Endothelial cell of umbilical vein (primary cell): ENCODE measurements around the gene CD63. TPM values are rescaled to one million over a fixed set of nuclear protein-coding genes. Genes with fewer than 3 reads are reported as not detected.
A peak's percentile ranks its signal among the peaks of the same experiment; 100 is the strongest.

ENCODE experiments used
- BruUV-seq: library from RNA; stranded (reverse); fragments of 400-500 nt; replicated peaks from 2 replicates; lab custom pipeline; 2021; lab: Mats Ljungman, UMichigan
- CTCF ChIA-PET: fragments of 300-600, 350-600 bp; sonication (Branson Sonifier 250); formaldehyde crosslinking; loops from one replicate; lab custom pipeline; 2021; ENCODE audit warnings: antibody characterized with exemption, inconsistent platforms; lab: Charles Lee
- POLR2A ChIA-PET: fragments of 300-600, 350-600 bp; sonication (Branson Sonifier 250); formaldehyde crosslinking; loops from one replicate; lab custom pipeline; 2021; ENCODE audit warnings: antibody characterized with exemption, inconsistent platforms; lab: Charles Lee
- DNase-seq: peaks from one replicate; pipeline ENCODE4 v3.0.0-alpha.2; 2011; ENCODE audit warnings: low read depth, low spot score
- FAIRE-seq: peaks from 2 replicates; lab custom pipeline; 2011; peaks lifted over from hg19 to GRCh38; lab: Jason Lieb, UNC
- H2AFZ ChIP-seq: 2 replicates; pipeline ENCODE4 v1.6.0; 2012; ENCODE audit warnings: low read depth, low read length, control low read depth, inconsistent platforms
- H3K27ac ChIP-seq: 2 replicates; pipeline ENCODE4 v1.5.1; 2011; ENCODE audit warnings: low read depth, mild to moderate bottlenecking, control low read depth, low read length, moderate library complexity; ENCODE audit not compliant: insufficient read depth
- H3K27me3 ChIP-seq, 2 experiments: 2 replicates each; pipeline versions ENCODE4 v1.6.0 to v1.6.1; 2011; ENCODE audit warnings: low read length in 2 of 2, mixed read lengths in 1 of 2; ENCODE audit not compliant: control insufficient read depth in 2 of 2, insufficient read depth in 2 of 2
- H3K36me3 ChIP-seq, 2 experiments: 2 replicates in 1 of 2; 3 replicates in 1 of 2; pipeline ENCODE4 v1.5.1; 2011; ENCODE audit warnings: low read length in 2 of 2, mild to moderate bottlenecking in 1 of 2, moderate library complexity in 1 of 2; ENCODE audit not compliant: control insufficient read depth in 2 of 2, insufficient read depth in 2 of 2; ENCODE audit errors: extremely low read depth in 1 of 2
- H3K4me1 ChIP-seq: 3 replicates; pipeline ENCODE4 v1.5.1; 2011; ENCODE audit warnings: mild to moderate bottlenecking, low read length; ENCODE audit not compliant: control insufficient read depth, insufficient read depth; ENCODE audit errors: extremely low read depth
- H3K4me2 ChIP-seq: 2 replicates; pipeline ENCODE4 v1.6.1; 2011; ENCODE audit warnings: low read length, control low read depth, mixed read lengths; ENCODE audit not compliant: insufficient read depth
- H3K4me3 ChIP-seq, 3 experiments: fragments of 200-600 bp in 1 of 3; sonication (generic), shearing (Covaris generic) in 1 of 3; replicated peaks in 1 of 3; 2 replicates each; pipeline ENCODE4 v1.5.1; 2011 to 2016; ENCODE audit warnings: control low read depth in 3 of 3, low read length in 3 of 3, mild to moderate bottlenecking in 2 of 3, inconsistent platforms in 1 of 3, low read depth in 1 of 3, moderate library complexity in 1 of 3; ENCODE audit not compliant: insufficient read depth in 1 of 3
- H3K79me2 ChIP-seq: 2 replicates; pipeline ENCODE4 v1.6.0; 2012; ENCODE audit warnings: low read length, inconsistent platforms; ENCODE audit not compliant: control insufficient read depth, insufficient read depth
- H3K9ac ChIP-seq: replicated peaks from 2 replicates; pipeline ENCODE3; 2011; ENCODE audit warnings: low read length, control low read depth; ENCODE audit not compliant: insufficient read depth; ENCODE audit errors: extremely low read depth
- H3K9me1 ChIP-seq: replicated peaks from 3 replicates; pipeline ENCODE4 v1.6.0; 2011; ENCODE audit warnings: mild to moderate bottlenecking, low read length; ENCODE audit not compliant: control insufficient read depth, insufficient read depth; ENCODE audit errors: extremely low read depth
- H3K9me3 ChIP-seq: replicated peaks from 2 replicates; pipeline ENCODE4 v1.5.1; 2012; ENCODE audit warnings: low read length, inconsistent platforms; ENCODE audit not compliant: control insufficient read depth, insufficient read depth
- H4K20me1 ChIP-seq: replicated peaks from 2 replicates; pipeline ENCODE3; 2011; ENCODE audit warnings: mild to moderate bottlenecking, low read length; ENCODE audit not compliant: control insufficient read depth, insufficient read depth; ENCODE audit errors: extremely low read depth
- CTCF ChIP-seq, 2 donors: IDR thresholded peaks; 1 replicate in 1 of 2; 2 replicates in 1 of 2; pipeline ENCODE4 v1.5.1; 2011; ENCODE audit warnings: low read length in 2 of 2, mild to moderate bottlenecking in 2 of 2, moderate library complexity in 2 of 2, control low read depth in 1 of 2, inconsistent platforms in 1 of 2, low read depth in 1 of 2; ENCODE audit not compliant: insufficient read depth in 1 of 2; ENCODE audit errors: extremely low read depth in 1 of 2
- EZH2 ChIP-seq: IDR thresholded peaks from 2 replicates; pipeline ENCODE4 v1.6.1; 2012; ENCODE audit warnings: borderline replicate concordance, low read depth, mild to moderate bottlenecking, moderate library complexity, low read length, inconsistent platforms; ENCODE audit not compliant: severe bottlenecking
- FOS ChIP-seq: IDR thresholded peaks from 2 replicates; pipeline ENCODE4 v1.6.1; 2011; ENCODE audit warnings: mild to moderate bottlenecking, low read length, moderate library complexity, borderline replicate concordance; ENCODE audit not compliant: insufficient read depth
- GATA2 ChIP-seq: IDR thresholded peaks from 2 replicates; pipeline ENCODE4 v1.7.0; 2011; ENCODE audit warnings: low read depth, mild to moderate bottlenecking, moderate library complexity, mixed read lengths, low read length; ENCODE audit not compliant: insufficient read length, insufficient read depth
- JUN ChIP-seq: IDR thresholded peaks from 2 replicates; pipeline ENCODE4 v1.6.1; 2011; ENCODE audit warnings: borderline replicate concordance, low read depth; ENCODE audit not compliant: insufficient read length, insufficient read depth
- MAX ChIP-seq: IDR thresholded peaks from 2 replicates; pipeline ENCODE4 v1.6.1; 2011; ENCODE audit not compliant: insufficient read depth, insufficient read length
- MYC ChIP-seq: IDR thresholded peaks from one replicate; pipeline ENCODE4 v1.6.1; 2011; ENCODE audit warnings: mild to moderate bottlenecking, low read depth, low read length
- POLR2A ChIP-seq: IDR thresholded peaks from 2 replicates; pipeline ENCODE4 v1.6.1; 2012; ENCODE audit warnings: low read depth, mild to moderate bottlenecking, control low read depth, low read length
- POLR2AphosphoS5 ChIP-seq: IDR thresholded peaks from 2 replicates; pipeline ENCODE4 v1.6.1; 2012; ENCODE audit warnings: low read depth, mild to moderate bottlenecking, control low read depth, low read length, moderate library complexity; ENCODE audit not compliant: insufficient read depth
- dilution Hi-C: fragments of 300-500 bp; cut with MboI; formaldehyde crosslinking; loops from one replicate; pipeline ENCODE4 v1.15.0; 2019; ENCODE audit warnings: low sequenced_read_pairs; ENCODE audit not compliant: extremely low pct_ligation_motif_present
- intact Hi-C: fragments of 100-400 bp; cut with micrococcal nuclease; formaldehyde crosslinking; loops from one replicate; pipeline ENCODE4 v1.10.0; 2022
- polyA plus RNA-seq, 4 experiments: library from polyadenylated mRNA; depleted of rRNA in 3 of 4; stranded (reverse) in 3 of 4; unstranded in 1 of 4; fragments of >200 nt; gene quantifications; 2 replicates each; pipeline versions ENCODE4 v1.2.1 to v1.2.3, GENCODE V29; 2011 to 2012; ENCODE audit warnings: missing spikeins in 1 of 4
- total RNA-seq: library from RNA; stranded (reverse); gene quantifications from 2 replicates; pipeline ENCODE4 v1.2.3, GENCODE V29; 2021

The CD63 gene
- total and polyA plus RNA-seq, 2 donors (not counting 3 experiments of a cell fraction or from before 2014, with no cell fraction given): 1,054 to 1,429 TPM

GRCh38 chr12:55728186-55728938, 447 bp downstream of the CD63 start:
- TF ChIP-seq POLR2A: no peak
- no peak for TF ChIP-seq FOS
- TF ChIP-seq POLR2AphosphoS5: no peak
- TF ChIP-seq MAX: no peak
- TF ChIP-seq GATA2: no peak
- CTCF ChIA-PET: interaction anchor here (1.5 to 3.0 kb wide), 4 partner anchors 8 to 301 kb away, joined by 5 to 51 read pairs (median 10); partner anchors contain the start of genes BLOC1S1 and RDH5
- no TSS peak for BruUV-seq
- peak; percentile 76 for FAIRE-seq
- intact Hi-C loops: no loop called here
- Histone ChIP-seq H3K4me1 (peaks cover 19% of the 10 kb centered on the region), H3K9ac (peak overlapping the region; percentile 94), H3K4me2 (peak overlapping the region; percentile 46), H3K27me3 (no peaks in the 10 kb centered on the region), H3K36me3 (peaks cover 13 to 27% of the 10 kb centered on the region in 2 experiments), H3K79me2 (peaks cover 30% of the 10 kb centered on the region), H3K9me1 (no peaks in the 10 kb centered on the region), H3K27ac (peak overlapping the region; percentile 58), H2AFZ (no peak overlapping the region), H4K20me1 (no peaks in the 10 kb centered on the region), H3K9me3 (no peaks in the 10 kb centered on the region), H3K4me3 (peak overlapping the region; percentile 71 to 89 (median 76))
- POLR2A ChIA-PET: interaction anchor here (0.7 to 1.8 kb wide), 5 partner anchors 10 to 1223 kb away, joined by 3 to 6 read pairs (median 3); partner anchors contain the start of genes ORMDL2, RAB5B and SARNP
- dilution Hi-C loops: no loop called here
- peak; percentile 61 for DNase-seq

- Histone ChIP-seq H2AFZ (no peak overlapping the region), H3K4me2 (peak overlapping the region; percentile 46), H3K27me3 (no peaks in the 10 kb centered on the region), H3K9me3 (no peaks in the 10 kb centered on the region), H3K79me2 (peaks cover 30% of the 10 kb centered on the region), H3K9ac (peak overlapping the region; percentile 94), H3K36me3 (peaks cover 13 to 27% of the 10 kb centered on the region in 2 experiments), H4K20me1 (no peaks in the 10 kb centered on the region), H3K4me3 (peak overlapping the region; percentile 71 to 89 (median 76)), H3K27ac (peak overlapping the region; percentile 58), H3K4me1 (peaks cover 19% of the 10 kb centered on the region), H3K9me1 (no peaks in the 10 kb centered on the region)
- dilution Hi-C loops: no loop called here
- DNase-seq: peak; percentile 41
- POLR2A ChIA-PET: no interaction called here
- CTCF ChIA-PET: interaction anchor here (0.7 kb wide), 1 partner anchor 9 kb away, joined by 4 read pairs; no protein-coding TSS in a partner anchor
- TSS peak; percentile 26 for BruUV-seq
- intact Hi-C loops: no loop called here
- TF ChIP-seq CTCF (IDR thresholded peaks at IDR 0.05; ENCODE audit: extremely low read depth in 1 of 2, insufficient read depth in 1 of 2, low read depth in 1 of 2, low read length in 2 of 2) (no peak), MYC (no peak), POLR2A (peak; percentile 29), JUN (no peak), GATA2 (peak; percentile 37), EZH2 (no peak), POLR2AphosphoS5 (no peak), FOS (no peak), MAX (no peak)
- FAIRE-seq: no peak
These were observed 1.1 kb downstream of the CD63 start for GRCh38 chr12:55727643-55728185.
